Kidney (tissue), 14 donors: ENCODE results near the gene HPS1. TPM values are rescaled to one million over a fixed set of nuclear protein-coding genes. Genes with fewer than 3 reads are reported as not detected.

ENCODE experiments used
- DNase-seq, 5 donors: peaks; one replicate each; pipeline ENCODE4 v3.0.0-alpha.2; 2013 to 2020
- FAIRE-seq: peaks from 2 replicates; lab custom pipeline; 2012; peaks lifted over from hg19 to GRCh38; lab: Jason Lieb, UNC
- H3K27ac ChIP-seq, 2 donors: one replicate each; pipeline ENCODE4 v1.7.0; 2013; ENCODE audit warnings: low read depth in 2 of 2, low read length in 2 of 2, inconsistent platforms in 1 of 2
- H3K27me3 ChIP-seq: one replicate; pipeline ENCODE4 v1.7.1; 2013; ENCODE audit warnings: low read length, inconsistent platforms; ENCODE audit not compliant: control insufficient read depth, insufficient read depth
- H3K36me3 ChIP-seq, 3 donors: one replicate each; pipeline versions ENCODE4 v1.7.0 to v1.7.1; 2013; ENCODE audit warnings: low read length in 3 of 3, control low read depth in 1 of 3, inconsistent platforms in 1 of 3; ENCODE audit not compliant: insufficient read depth in 3 of 3, control insufficient read depth in 2 of 3
- H3K4me1 ChIP-seq, 3 donors: one replicate each; pipeline versions ENCODE4 v1.7.0 to v1.7.1; 2013; ENCODE audit warnings: low read length in 3 of 3, inconsistent platforms in 1 of 3, low read depth in 1 of 3; ENCODE audit not compliant: control insufficient read depth in 2 of 3, insufficient read depth in 2 of 3
- H3K4me3 ChIP-seq, 3 donors: one replicate each; pipeline versions ENCODE4 v1.7.0 to v1.8.1; 2013; ENCODE audit warnings: low read length in 3 of 3, control low read depth in 1 of 3, inconsistent platforms in 1 of 3
- H3K9ac ChIP-seq, 3 donors: one replicate each; pipeline versions ENCODE4 v1.7.0 to v1.7.1; 2013; ENCODE audit warnings: low read length in 3 of 3, control low read depth in 1 of 3, inconsistent platforms in 1 of 3
- H3K9me3 ChIP-seq, 3 donors: one replicate each; pipeline versions ENCODE4 v1.7.0 to v1.7.1; 2013; ENCODE audit warnings: low read length in 3 of 3, control low read depth in 1 of 3, inconsistent platforms in 1 of 3; ENCODE audit not compliant: control insufficient read depth in 2 of 3, insufficient read depth in 1 of 3
- intact Hi-C: fragments of 100-400 bp; cut with DNase I; formaldehyde crosslinking; loops from one replicate; pipeline ENCODE4 v1.11.1; 2022
- polyA plus RNA-seq: library from polyadenylated mRNA; stranded (reverse); fragments of 350-450 nt; fragmentation: Illumina TruSeq; extraction: RNeasy Lipid Tissue Mini Kit (QIAGEN cat#74804); gene quantifications from one replicate; pipeline ENCODE4 v1.2.3, GENCODE V29; 2014; ENCODE audit warnings: low read depth, low replicate concordance; ENCODE audit not compliant: insufficient read depth
- total RNA-seq: library from RNA; stranded (reverse); fragmentation: NEBNext Ultra II Directional; extraction: Animal tissue kit (Norgen Biotek cat#: 25700); gene quantifications from one replicate; pipeline ENCODE4 v1.2.1, GENCODE V29; 2021
- TF ChIP-seq, protein P1 (sequence below): IDR thresholded peaks from 3 replicates; pipeline ENCODE4 v1.5.1; 2012; ENCODE audit warnings: mild to moderate bottlenecking, moderate library complexity, borderline replicate concordance; ENCODE audit not compliant: insufficient read depth; ENCODE audit errors: extremely low read depth
- donor health status: control.
- donor health status: control.
- donor health status: control.
- donor health status: control.
- donor health status: control.
- donor health status: DM: yes; HTN: yes; CAD: no.
- donor health status: Normal renal cell carcinoma (clear cell type).

The HPS1 gene
- total and polyA plus RNA-seq, 2 donors from 2014 or later = 42.7 to 63.3 TPM

DNA sequence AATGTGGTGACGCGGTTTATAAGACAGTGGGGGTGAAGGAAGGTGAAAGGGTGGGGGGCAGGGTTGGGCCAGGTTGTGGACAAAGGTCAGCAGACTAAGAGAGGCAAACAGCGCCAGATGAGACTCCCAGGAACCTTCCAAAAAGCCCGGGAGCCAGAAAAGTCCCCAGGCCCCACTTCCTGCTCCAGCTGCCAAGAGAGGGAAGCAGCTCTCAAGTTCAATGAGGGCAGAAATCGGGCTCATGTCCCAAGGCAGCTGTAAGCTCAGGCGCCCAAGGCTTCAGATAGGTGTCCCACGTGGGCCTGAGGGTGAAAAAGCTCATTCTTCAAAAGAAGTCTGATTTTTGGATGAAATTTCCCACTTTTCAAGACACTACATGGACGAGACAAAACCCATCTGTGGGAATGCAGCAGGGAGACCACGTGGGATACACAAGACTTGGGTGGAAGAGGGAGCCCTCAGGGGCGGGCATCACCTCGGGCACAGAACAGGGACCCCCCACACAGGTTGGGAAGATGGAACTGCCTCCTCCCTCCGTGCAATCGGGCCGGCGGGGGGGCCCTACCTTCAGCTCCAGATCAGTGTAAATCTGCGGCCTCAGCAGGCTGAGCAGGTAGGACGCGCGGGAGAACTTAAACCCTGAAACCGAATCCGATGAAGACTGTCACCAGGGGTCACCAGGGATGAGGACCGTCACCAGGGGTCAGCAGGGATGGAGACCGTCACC, 39.6 kb downstream of the HPS1 start:
- no peak for DNase-seq
- no peaks in the 10 kb centered on the region for H3K9me3 ChIP-seq
- TF ChIP-seq, protein P1, sequence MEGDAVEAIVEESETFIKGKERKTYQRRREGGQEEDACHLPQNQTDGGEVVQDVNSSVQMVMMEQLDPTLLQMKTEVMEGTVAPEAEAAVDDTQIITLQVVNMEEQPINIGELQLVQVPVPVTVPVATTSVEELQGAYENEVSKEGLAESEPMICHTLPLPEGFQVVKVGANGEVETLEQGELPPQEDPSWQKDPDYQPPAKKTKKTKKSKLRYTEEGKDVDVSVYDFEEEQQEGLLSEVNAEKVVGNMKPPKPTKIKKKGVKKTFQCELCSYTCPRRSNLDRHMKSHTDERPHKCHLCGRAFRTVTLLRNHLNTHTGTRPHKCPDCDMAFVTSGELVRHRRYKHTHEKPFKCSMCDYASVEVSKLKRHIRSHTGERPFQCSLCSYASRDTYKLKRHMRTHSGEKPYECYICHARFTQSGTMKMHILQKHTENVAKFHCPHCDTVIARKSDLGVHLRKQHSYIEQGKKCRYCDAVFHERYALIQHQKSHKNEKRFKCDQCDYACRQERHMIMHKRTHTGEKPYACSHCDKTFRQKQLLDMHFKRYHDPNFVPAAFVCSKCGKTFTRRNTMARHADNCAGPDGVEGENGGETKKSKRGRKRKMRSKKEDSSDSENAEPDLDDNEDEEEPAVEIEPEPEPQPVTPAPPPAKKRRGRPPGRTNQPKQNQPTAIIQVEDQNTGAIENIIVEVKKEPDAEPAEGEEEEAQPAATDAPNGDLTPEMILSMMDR = no peak
- H3K9ac ChIP-seq = no peak overlapping the region
- H3K4me1 ChIP-seq = no peaks in the 10 kb centered on the region
- no peak for FAIRE-seq
- H3K27ac ChIP-seq = no peak overlapping the region
- H3K27me3 ChIP-seq = no peaks in the 10 kb centered on the region
- intact Hi-C loops = no loop called here
- no peaks in the 10 kb centered on the region for H3K36me3 ChIP-seq
- no peak overlapping the region for H3K4me3 ChIP-seq

DNA sequence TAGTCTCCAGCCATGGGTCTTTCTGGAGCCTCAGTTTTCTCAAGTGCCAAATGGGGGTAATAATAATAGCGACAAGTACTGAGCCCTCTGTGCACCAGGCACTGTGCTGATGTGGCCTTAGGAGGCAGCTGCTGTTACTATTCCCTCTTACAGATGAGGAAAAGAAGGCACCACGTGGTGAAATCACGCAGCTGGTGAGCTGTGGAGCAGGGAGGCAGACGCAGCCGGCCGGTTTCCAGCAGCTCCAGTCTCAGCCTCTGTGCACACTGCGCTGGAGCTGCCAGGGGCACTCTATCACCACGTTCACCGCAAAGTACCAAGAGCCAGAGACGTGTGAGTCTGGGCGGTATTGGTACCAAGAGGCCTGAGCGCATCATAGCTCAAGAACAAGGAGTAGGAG, 41.3 kb downstream of the HPS1 start:
- FAIRE-seq (no peak), DNase-seq (no peak)
- intact Hi-C loops = no loop called here
- Histone ChIP-seq H3K4me3 (no peak overlapping the region), H3K36me3 (no peaks in the 10 kb centered on the region), H3K9ac (no peak overlapping the region), H3K4me1 (no peaks in the 10 kb centered on the region), H3K27ac (no peak overlapping the region), H3K27me3 (no peaks in the 10 kb centered on the region), H3K9me3 (no peaks in the 10 kb centered on the region)
- TF ChIP-seq, protein P1 = no peak

DNA sequence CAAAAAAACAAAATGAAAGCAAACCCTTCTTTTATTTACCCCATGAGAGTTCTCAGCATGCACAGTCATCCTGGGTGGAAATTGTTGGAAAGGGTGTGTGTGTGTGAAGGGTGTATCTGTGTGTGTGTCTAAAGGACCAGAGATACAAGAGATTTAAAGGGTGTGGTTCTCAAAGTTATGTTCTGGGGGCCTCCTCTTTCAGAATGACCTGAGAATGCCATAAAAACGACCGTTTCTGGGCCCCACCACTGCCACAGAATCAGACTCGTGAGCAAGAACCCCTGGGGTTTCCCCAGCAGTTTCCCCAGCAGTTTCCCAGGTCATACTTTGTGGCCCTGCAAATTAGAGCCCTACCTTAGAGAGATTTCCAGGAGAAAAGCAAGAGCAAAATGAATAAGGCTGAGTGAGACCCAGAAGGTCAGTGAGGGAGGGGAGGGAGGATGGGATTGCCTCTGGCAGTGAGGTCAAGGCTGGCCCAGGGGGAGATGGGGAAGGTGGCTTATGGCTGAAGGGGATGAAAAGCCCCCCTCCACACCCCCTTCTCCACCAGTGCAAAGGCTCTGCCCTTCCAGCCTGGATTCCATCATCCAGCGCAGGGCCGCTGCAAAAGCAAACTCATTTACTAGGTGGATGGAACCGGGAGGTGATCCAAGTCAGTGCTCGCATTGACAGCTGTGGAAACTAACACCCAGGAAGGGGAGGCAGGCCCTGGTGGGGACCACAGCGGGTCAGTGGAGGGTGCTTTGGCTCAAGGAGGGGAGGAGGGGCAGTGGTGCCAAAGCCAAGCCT, 42.0 kb downstream of the HPS1 start:
- no peak overlapping the region for H3K9ac ChIP-seq
- DNase-seq = no peak
- H3K9me3 ChIP-seq = no peaks in the 10 kb centered on the region
- H3K27me3 ChIP-seq = no peaks in the 10 kb centered on the region
- H3K4me1 ChIP-seq = no peaks in the 10 kb centered on the region
- no peak overlapping the region for H3K27ac ChIP-seq
- no peaks in the 10 kb centered on the region for H3K36me3 ChIP-seq
- TF ChIP-seq, protein P1 = no peak
- H3K4me3 ChIP-seq = no peak overlapping the region
- intact Hi-C loops = no loop called here
- FAIRE-seq = no peak
